Activated gamma-delta T cell treated with anti-CD3 and anti-CD28 coated beads, Interleukin-2, amount 50 U/mL, for 16 hours (primary cell): Measurements from ENCODE around the gene NHLH1.

ENCODE experiments used
- DNase-seq: peaks from one replicate; pipeline ENCODE4 v3.0.0-alpha.2; 2020; ENCODE audit warnings: low read depth

The NHLH1 gene

GRCh38 chr1:160366731-160367515, at the start of gene NHLH1:
NHLH1 (plus strand) TSS chr1:160367071; CDS start chr1:160370732, 3,661 bp downstream.
- no peak for DNase-seq

GRCh38 chr1:160322831-160323230, 44.0 kb upstream of the NHLH1 start:
- no peak for DNase-seq

GRCh38 chr1:160325252-160325651, 41.6 kb upstream of the NHLH1 start:
- no peak for DNase-seq

GRCh38 chr1:160326418-160326817, 40.5 kb upstream of the NHLH1 start:
- no peak for DNase-seq

- DNase-seq, result no peak
These were observed 38.7 kb upstream of the NHLH1 start for GRCh38 chr1:160328184-160328583.

- DNase-seq, result no peak
These were observed 36.8 kb upstream of the NHLH1 start for GRCh38 chr1:160330119-160330518.

- no peak for DNase-seq
These were observed 34.4 kb upstream of the NHLH1 start for GRCh38 chr1:160332516-160332915.

- DNase-seq, result no peak
These were observed 28.3 kb upstream of the NHLH1 start for GRCh38 chr1:160338580-160338979.

GRCh38 chr1:160340146-160340545, 26.7 kb upstream of the NHLH1 start:
- DNase-seq, result no peak

GRCh38 chr1:160340866-160341265, 26.0 kb upstream of the NHLH1 start:
- no peak for DNase-seq

GRCh38 chr1:160342526-160342925, 24.3 kb upstream of the NHLH1 start:
- no peak for DNase-seq

GRCh38 chr1:160342953-160343869, 23.7 kb upstream of the NHLH1 start, which contains the start of the genes COPA and NCSTN:
COPA (minus strand) TSS chr1:160343250; CDS start chr1:160343170, 80 bp downstream.
NCSTN (plus strand) TSS chr1:160343383; CDS start chr1:160343397, 14 bp downstream.
- DNase-seq, result peak; percentile 83

- no peak for DNase-seq
These were observed 22.6 kb upstream of the NHLH1 start for GRCh38 chr1:160344241-160344640.

GRCh38 chr1:160344936-160345335, 21.9 kb upstream of the NHLH1 start:
- DNase-seq, result no peak

- DNase-seq, result no peak
These were observed 20.4 kb upstream of the NHLH1 start for GRCh38 chr1:160346463-160346862.

- DNase-seq, result no peak
These were observed 19.9 kb upstream of the NHLH1 start for GRCh38 chr1:160346958-160347357.

- no peak for DNase-seq
These were observed 15.2 kb upstream of the NHLH1 start for GRCh38 chr1:160351629-160352028.

GRCh38 chr1:160352555-160352954, 14.3 kb upstream of the NHLH1 start:
- DNase-seq, result no peak

- no peak for DNase-seq
These were observed 13.6 kb upstream of the NHLH1 start for GRCh38 chr1:160353223-160353622.

GRCh38 chr1:160354388-160354985, 12.4 kb upstream of the NHLH1 start:
- DNase-seq, result no peak

GRCh38 chr1:160357286-160358002, 9.4 kb upstream of the NHLH1 start:
- DNase-seq, result no peak

GRCh38 chr1:160358073-160358472, 8.8 kb upstream of the NHLH1 start:
- no peak for DNase-seq
